Midbrain (tissue), 1 donor: ENCODE data around the gene GPATCH2L.

Experiments used
- DNase-seq: peaks from one replicate; lab custom pipeline; 2025; lab: John Stamatoyannopoulos, UW

GPATCH2L gene

DNA sequence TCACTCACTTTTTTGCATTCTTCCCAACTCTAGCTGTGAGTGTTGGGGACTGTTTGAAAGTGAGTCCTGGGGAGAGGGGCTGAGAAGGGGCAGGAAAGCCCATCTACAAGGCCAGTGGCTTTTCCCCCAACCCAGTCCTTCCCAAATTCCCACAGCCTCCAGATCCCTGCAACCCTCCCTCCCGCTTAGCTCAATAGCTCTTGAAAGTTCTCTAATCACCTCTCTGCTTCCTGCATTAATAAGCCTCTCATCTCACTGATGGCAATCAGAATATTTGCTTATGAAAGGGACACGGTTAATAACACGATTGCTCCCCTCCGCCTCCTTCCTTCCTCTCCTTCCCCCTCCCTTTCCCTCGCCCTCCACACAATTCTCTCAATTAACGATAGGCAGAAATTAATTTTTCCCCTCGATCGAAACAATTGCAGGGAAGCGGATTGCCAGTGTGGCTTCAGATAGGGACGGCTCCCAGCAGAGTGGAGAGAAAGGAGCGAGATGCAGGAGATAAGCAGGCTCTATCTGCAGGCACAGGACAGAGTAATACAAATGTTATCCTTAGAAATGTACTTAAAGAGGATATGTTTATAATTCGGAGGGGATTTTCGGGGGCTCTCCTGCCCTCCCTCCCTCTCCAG, 15.1 kb upstream of the GPATCH2L start:
- DNase-seq, result no peak

DNA sequence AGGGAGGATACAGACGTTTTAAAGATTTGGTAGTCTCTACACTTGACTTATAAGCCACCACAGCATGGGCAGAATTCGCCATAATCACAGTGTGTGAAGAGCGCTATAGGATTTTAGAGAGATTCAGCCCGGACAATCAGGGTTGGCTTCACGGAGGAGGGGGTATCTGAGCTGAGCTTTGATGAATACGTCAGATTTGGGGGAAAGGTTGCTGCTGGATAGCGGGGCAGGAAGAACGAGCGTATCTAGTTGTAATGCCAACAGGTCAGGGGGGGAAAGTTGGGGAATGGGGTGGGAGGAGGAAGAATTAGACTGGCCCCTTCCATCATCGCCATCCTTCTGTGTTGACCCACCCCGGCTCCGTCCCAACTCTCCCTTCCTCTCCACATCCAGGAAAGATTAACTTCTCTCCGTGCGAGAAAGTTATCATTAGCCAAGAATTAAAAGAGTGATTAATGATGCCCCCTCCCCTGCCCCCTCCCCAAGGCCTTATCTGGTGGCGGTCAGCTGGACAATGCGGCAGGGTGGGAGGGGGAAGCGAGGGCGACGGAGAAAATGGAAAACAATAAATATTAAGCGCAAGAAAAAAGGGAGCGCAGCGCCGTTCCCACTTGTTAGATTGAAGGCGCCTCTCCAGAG, 13.5 kb upstream of the GPATCH2L start:
- no peak for DNase-seq

DNA sequence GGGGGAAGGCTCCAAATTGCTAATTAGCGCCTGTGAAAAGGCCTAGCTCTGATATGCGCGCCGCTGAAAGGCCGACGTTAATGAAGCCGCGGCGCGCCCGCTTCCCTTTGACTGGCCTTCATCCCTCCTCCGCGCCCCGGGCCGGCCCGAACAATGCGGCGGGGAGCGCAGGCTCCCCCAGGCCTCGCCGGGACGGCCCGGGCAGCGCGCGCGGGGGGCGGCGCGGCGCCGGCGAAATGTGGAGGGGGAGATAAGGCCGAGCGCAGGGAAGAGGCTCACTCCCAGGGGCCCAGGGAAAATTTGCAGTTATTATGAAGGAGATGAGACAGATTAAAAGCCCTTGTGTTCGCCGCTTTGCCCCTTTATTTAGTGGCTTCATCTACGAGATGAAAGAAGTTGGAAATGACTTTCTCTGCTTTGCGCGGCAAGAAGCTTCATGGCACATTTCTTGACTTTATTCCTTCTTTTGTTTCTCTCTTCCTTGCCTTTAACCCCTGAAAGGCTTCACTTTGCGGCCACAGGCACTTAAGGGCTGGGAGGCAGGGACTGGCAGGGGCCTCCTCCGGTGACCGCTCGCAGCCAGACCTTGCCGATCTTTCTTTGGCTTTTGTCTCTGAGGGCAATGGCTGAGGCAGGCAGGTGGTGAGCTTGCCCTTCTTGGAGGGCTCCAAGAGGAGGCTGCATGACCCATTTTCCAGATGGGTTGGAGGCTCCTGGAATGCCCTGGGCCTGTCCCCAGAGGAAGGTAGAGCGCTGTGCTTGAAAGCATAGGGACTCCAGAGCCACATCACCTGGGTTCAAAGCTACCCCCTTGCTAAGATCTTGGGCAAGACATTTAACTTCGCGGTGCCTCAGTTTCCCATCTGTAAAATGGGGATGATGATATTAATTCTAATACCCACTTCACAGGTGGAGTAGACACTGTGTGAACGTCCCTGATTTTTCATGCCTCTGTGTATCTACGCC, 12.7 kb upstream of the GPATCH2L start:
- DNase-seq, result no peak

DNA sequence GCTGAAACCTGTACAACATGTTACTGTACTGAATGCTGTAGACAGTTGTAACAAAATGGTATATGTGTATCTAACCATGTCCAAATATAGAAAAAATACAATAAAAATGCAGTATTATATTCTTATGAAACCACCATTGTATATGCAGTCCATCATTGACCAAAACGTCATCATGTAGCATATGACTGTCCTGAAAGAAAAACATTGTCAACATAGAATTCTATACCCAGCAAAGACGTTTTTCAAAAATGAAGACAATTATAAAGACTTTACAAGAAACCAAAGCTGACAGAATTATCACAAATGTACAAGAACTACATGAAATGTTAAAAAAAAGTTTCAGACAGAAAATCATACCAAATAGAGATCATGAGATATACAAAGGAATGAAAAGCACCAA, 8.1 kb upstream of the GPATCH2L start:
- DNase-seq, result no peak

DNA sequence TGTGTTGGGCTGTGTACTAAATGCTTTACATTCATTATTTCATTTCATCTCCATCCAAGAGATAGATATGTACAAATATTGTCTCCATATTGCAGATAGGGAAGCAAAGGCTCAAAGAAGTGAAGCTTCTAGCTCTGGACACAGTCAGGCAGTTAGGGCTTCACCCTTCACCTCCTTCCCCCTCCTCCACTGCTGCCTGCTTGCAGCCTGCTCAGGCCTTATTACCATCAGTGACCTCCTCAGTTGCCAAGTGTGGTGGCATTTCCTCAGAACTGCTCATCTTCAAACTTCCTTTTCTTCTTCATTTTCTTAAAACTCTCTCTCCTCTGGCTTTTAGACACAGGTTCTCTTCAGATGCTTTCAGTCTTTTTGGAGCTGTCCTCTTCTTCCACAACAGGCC, 4.7 kb upstream of the GPATCH2L start:
- no peak for DNase-seq

DNA sequence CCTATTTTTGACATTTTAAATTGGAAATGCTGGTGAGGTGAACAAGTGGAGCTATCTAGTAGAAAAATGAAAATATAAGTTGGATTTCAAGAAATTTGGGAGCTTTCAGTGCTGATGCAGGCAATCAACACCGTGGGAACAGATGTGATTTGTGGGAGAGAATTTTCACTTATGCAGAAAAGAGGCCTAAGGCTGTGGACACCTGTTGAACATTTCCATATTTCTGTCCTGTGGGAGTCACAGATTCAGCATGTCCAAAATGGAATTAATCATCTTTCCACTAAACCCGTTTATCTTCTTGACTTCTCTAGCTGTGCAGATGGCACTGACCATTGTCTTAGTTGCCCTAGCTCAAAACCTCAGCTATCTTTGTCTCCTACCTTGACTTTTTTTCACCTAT, 2.5 kb upstream of the GPATCH2L start:
- DNase-seq, result no peak

DNA sequence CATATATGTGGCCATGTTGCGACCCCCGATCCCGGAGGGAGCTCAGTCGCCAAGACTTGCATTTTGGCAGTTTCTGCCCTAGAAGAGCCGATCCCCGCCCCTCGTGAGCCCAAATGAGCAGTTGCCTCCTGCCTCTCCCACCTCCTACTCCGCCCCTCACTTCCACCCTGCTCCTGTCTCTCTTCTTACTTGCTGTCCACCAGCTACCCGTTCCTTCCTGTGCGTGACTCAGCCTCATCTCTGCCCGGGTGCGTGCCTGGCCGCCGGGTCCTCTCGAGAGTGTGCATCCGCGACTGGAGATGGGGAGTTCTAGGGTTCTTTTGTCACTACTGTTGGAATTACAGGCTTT, 585 bp downstream of the GPATCH2L start:
- no peak for DNase-seq

DNA sequence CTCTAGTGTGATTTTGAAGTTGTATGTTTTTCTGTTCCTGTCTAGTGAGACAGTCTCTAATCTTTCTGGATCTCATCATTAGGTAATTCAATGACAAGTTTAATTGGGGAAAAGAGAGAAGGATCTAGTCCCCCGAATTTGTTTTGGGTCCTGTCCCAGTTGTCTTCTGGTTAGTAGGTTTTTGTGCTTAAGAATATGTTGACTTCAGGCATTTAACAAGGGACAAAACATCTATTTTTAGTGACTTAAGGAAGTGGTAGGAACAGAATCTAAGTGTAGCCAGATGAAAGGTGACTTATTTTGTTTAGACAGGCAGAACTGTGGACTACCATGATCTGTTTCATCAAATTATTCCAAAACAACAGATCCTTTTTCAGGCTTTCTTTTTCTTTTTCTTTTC, 2.2 kb downstream of the GPATCH2L start:
- DNase-seq, result no peak

DNA sequence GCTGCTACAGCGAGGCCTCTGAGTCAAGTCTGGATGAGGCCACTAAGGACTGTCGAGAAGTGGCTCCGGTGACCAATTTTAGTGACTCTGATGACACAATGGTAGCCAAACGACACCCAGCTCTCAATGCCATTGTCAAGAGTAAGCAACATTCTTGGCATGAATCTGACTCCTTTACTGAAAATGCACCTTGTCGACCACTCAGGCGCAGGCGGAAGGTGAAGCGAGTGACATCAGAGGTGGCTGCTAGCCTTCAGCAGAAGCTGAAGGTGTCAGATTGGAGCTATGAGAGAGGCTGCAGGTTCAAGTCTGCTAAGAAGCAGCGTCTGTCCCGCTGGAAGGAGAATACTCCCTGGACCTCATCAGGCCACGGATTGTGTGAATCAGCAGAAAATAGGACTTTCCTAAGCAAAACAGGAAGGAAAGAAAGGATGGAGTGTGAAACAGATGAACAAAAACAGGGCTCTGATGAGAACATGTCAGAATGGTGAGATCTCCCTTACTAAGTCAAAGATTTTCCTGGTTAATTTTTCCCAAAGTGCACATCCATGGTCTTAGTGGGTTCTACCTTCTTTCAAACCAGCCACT, 2.9 kb downstream of the GPATCH2L start:
- no peak for DNase-seq

DNA sequence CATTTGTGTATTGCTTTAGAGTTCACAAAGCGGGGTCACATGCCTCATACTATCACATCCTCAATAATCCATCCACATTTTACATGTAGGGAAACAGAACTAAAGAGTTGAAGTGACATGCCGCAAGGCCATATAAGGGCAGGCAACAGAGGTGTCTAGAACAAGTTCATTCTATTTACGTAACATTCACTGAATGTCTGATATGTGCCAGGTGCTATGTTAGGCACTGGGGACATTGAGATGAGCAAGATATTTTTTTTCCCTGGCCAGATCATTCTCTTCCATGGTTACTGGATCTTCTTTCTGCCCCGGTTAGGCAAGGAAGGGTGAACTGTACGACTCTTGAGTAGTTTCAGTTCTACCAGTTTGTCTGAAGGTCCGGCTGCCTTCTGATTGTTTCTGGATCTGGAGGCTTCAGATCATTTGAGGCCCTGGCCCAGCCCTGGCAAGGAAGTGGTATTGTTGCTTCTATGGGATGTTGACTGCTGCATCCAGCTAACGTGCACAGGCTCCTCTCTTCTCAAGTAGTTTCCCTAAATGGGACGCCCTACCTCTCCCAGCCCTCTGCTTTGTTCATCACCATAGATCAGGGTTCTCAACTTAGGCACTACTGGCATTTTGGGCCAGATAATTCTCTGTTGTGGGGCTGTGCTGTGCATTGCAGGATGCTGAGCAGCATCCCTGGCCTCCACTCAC, 12.1 kb downstream of the GPATCH2L start:
- DNase-seq, result no peak

DNA sequence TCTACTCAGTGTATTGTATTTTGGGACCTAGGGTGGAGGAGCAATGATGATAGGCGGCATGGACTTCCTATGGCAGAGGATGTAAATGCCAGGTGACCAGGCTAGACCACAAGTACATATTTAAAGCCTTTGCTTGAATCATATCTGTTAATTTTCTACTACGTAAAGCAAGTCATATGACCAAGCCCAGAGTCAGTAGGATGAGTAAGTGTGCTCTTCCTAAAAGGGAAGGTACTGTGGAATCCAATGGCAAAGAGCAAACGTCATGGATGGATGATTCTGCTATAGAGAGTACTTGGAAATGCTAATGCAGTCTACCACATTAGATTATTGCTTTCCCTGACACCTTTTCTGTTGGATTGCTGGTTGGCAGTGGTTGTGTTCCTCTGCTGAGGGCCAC, 16.8 kb downstream of the GPATCH2L start:
- DNase-seq, result no peak

DNA sequence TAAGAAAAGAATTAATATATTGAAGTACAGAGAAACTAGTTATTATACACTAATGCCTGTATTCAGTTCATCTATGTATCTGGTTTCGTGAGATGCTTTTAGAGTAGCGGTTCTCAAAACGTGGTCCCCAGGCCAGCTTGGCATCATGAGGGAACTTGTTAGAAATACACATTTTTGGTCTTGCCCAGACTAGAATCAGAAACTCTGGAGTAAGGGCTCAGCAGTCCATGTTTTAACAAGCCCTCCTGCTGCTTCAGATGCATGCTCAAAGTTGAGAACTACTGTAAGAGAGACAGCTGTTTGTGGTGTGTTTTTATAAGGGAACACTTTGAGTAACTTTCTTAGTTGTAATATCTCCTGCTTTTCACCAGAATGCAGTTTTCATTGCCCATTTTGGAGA, 18.1 kb downstream of the GPATCH2L start:
- no peak for DNase-seq

DNA sequence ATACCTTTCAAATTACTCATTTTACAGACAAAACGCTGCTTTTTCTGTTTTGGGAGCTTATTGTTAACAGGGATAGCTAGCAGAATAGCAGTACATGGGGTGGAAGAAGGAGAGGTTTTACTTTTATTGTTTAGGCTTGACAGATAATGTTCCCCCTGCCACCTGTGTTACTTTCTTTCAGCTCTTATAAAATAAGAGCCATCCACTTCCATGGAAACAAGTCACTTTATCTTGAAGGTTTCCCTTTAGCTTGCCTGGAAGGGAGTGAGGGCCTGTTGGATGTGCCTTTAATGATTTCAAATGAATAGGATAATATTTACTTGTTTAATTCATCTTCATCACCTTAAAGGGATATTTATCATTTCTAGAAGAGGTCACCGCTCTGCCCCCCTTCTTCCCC, 23.3 kb downstream of the GPATCH2L start:
- DNase-seq, result no peak

DNA sequence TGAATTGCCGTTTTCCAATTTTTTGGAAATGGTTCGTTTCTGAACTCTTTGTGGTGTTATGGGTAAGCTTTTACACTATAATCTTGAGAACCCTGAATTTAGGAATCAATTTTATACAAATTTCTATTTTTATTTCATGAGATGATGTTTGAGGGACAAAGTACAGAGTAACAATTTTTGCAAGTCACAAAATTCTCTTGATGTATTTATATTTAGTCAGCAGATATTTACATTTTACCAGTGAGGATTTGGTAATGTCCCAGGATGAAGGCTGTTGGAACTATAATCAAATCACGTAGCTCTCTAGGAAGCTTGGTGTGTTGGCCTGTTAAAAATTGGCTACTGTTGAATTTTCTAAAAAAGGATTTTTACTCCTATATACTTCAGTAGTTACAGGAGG, 24.2 kb downstream of the GPATCH2L start:
- no peak for DNase-seq

DNA sequence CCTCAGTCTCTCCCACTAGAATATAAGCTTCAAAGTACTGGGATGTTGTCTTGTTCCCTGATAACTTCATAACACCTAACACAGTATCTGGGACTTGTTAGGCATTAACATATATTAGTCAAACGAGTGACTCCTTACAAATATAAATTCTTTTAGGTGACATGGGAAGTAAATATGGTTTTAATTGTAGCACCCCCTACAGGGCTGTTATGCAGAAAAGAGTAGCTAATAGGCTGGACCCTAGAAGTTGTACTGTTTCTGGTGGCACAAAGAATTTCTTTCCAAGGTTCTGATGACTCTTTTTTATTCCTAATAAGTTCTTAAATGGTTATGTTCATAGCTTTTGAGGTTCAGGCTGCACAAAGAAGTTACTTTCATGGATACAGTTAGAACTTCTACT, 29.8 kb downstream of the GPATCH2L start:
- no peak for DNase-seq

DNA sequence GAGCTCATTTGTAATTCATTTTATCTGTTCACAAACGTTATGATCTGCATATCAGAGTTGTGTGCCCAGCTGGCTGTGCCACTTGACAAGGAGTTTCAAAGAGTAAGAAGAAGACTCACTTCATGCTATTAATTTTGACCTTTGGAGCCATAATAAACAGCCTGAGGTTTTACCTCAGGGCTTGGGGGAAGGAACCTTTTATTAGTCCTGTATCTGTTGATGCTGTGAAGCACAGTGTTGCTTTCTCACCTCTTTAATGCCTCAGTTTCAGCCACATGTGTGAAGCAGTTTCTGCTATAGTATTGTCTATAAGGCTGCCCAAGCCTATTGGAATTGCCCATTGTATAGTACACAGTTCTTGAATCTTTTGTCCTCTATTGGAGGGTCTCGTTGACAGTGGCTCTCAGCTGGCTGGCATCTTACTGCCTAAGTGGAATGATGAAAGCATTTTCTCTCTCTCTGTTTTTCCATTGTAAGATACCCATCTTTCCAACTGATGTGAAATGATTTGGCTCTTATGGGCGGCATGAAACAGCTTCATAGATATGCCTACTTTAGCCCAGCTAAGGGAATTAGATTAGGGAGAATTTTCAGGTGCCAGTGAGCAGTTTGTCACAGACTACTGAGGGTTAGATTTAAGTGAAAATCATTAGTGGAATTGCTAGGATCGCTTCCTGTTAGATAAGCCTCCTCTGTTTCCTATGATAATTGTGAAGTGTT, 34.7 kb downstream of the GPATCH2L start:
- DNase-seq, result no peak

DNA sequence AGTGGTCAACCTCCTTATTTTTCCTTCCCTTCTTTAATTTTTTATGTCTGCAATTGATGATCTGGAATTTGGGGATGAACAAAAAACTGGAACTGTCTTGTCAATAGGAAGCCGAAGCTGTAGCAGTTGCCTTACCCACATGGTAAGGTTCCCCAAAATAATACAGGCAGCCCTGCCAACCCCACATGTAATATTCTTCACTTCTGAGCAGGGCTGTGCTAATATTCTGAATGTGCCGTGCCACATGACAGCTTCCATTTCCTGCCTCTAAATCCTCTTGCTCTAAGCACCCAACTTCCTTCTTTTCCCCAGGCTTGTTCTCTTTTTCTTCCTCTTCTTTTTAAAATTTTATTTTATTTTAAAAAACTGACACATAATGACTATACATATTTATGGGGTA, 39.6 kb downstream of the GPATCH2L start:
- peak; percentile 14 for DNase-seq

DNA sequence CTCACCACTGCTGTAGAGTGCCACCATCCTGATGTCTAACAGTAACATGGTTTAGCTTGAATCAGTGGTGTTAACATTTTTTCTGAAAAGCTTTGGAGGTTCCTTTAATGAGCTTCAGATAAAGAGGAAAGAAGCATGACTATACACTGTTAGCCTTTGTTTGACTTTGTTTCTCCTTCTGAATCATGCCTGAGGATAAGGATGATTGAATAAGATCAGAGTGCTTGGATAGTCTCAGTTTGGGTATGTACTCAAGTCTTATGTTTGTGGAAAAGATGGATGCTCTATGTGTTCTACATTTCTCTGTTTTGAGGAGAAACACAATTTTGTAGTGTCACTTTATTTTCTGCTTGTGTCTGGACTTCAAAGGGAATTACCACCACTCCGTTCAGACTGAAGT, 42.0 kb downstream of the GPATCH2L start:
- DNase-seq, result no peak

DNA sequence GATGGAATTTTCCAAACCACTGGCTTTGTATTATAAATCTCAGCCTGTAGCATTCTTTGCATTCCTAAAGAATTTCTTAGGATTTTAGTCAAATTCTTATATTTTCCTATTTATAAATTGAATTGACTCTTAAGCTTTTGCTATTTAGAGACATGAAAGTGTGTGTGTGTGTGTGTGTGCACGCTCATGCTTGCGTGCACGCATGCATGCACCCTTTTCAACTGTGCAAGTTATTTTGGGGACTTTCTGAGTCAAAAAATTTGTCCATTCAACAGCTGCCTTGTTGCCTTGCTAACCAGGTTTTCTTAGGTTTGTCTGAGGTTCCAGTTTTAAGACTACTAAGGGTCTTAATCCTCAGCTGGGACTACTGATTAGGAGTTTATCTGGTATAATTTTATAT, 42.6 kb downstream of the GPATCH2L start:
- DNase-seq, result no peak

DNA sequence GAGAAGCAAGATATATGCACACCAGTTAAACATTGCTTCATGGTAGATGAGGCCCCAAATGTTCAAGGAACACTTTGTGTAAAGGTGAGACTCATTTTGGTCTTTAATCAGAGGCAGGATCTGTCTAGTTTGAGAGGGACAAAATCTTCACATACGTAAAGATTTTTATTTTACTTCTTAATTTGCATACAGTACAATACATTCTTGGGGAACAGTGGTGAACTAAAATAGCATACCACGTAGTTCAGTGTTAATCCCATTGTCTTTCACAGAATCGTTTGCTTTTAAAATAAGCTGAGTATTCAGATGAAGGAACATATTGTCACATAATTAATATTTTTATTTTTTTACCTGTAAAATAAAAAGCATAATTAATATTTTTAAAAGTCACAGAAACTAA, 43.3 kb downstream of the GPATCH2L start:
- no peak for DNase-seq

DNA sequence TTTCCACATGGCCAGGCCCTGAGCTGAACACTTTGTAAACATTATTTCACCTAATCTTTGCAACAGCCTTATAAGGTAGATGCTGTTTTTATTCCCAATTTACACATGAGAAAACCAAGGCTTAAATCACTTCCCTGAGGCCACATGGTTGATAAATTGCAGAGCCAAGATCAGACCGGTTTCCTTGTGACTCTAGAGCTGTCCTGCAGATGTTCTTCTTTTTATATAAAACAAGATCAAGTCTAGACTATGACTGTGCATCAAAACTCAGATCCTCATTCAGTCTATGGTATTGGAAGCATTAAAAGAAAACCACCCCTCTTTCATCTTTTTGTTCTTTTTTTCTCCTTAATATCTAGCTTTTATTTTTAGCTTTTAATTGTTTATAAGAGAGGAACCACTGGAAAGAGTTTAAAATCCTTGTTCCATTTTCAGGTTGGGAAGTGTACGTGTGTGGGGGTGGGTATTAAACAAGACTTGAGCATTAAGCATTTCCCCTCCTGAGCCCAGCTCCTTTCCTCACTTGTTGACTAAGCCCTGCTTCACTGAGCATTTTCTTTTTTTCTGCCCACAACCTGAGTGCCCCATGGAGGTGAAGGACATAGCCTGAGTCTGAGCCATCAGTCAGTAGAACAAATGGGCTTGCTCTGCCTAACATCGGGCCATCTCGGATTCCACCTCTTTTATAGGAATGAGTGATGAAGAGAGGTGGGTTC, 45.4 kb downstream of the GPATCH2L start:
- DNase-seq, result no peak
